DLD1 (cell line): ENCODE data around the gene GRID1.

Experiments
- in situ Hi-C: cut with HindIII; loops from 2 replicates; pipeline ENCODE4 v1.10.0; 2017; ENCODE audit warnings: low sequenced_read_pairs

Gene GRID1

GRCh38 chr10:85648279-85648754, 718.3 kb downstream of the GRID1 start:
- in situ Hi-C loops: no loop called here

- in situ Hi-C loops: no loop called here
These were observed 718.9 kb downstream of the GRID1 start for GRCh38 chr10:85647741-85648140.

GRCh38 chr10:85645926-85646711, 720.5 kb downstream of the GRID1 start:
- in situ Hi-C loops: no loop called here

- in situ Hi-C loops: no loop called here
These were observed 721.5 kb downstream of the GRID1 start for GRCh38 chr10:85645053-85645452.

GRCh38 chr10:85643845-85644525, 722.6 kb downstream of the GRID1 start:
- in situ Hi-C loops: no loop called here

- in situ Hi-C loops: no loop called here
These were observed 723.3 kb downstream of the GRID1 start for GRCh38 chr10:85643171-85643844.

- in situ Hi-C loops: no loop called here
These were observed 724.0 kb downstream of the GRID1 start for GRCh38 chr10:85642421-85643170.

- in situ Hi-C loops: no loop called here
These were observed 724.5 kb downstream of the GRID1 start for GRCh38 chr10:85642082-85642420.

- in situ Hi-C loops: no loop called here
These were observed 725.1 kb downstream of the GRID1 start for GRCh38 chr10:85641479-85642009.

GRCh38 chr10:85638797-85639196, 727.8 kb downstream of the GRID1 start:
- in situ Hi-C loops: no loop called here

GRCh38 chr10:85635650-85636049, 730.9 kb downstream of the GRID1 start:
- in situ Hi-C loops: no loop called here

- in situ Hi-C loops: no loop called here
These were observed 742.1 kb downstream of the GRID1 start for GRCh38 chr10:85624511-85624910.

- in situ Hi-C loops: no loop called here
These were observed 742.8 kb downstream of the GRID1 start for GRCh38 chr10:85623758-85624157.

- in situ Hi-C loops: no loop called here
These were observed 743.3 kb downstream of the GRID1 start for GRCh38 chr10:85623342-85623741.

- in situ Hi-C loops: no loop called here
These were observed 744.2 kb downstream of the GRID1 start for GRCh38 chr10:85622425-85622824.

GRCh38 chr10:85621562-85621961, 745.0 kb downstream of the GRID1 start:
- in situ Hi-C loops: no loop called here

- in situ Hi-C loops: no loop called here
These were observed 745.8 kb downstream of the GRID1 start for GRCh38 chr10:85620807-85621206.

- in situ Hi-C loops: no loop called here
These were observed 746.8 kb downstream of the GRID1 start for GRCh38 chr10:85619832-85620231.

GRCh38 chr10:85618841-85619240, 747.8 kb downstream of the GRID1 start:
- in situ Hi-C loops: no loop called here

- in situ Hi-C loops: no loop called here
These were observed 748.6 kb downstream of the GRID1 start for GRCh38 chr10:85617751-85618546.
